A549 (cell line): ENCODE results near the gene SSH2.

Source experiments
- CBX2 ChIP-seq: fragments of 200-600 bp; sonication (generic); IDR thresholded peaks from 2 replicates; pipeline ENCODE4 v1.6.1; 2016; ENCODE audit warnings: low read depth, mild to moderate bottlenecking, borderline replicate concordance
- CEBPB ChIP-seq, 2 experiments: fragments of >200 bp in 1 of 2; sonication (Bioruptor Twin) in 1 of 2; formaldehyde crosslinking in 1 of 2; IDR thresholded peaks; 2 replicates each; pipeline ENCODE4 v1.6.1; 2012 to 2016
- HDAC2 ChIP-seq: fragments of 200-600 bp; sonication (generic); IDR thresholded peaks from 2 replicates; pipeline ENCODE4 v1.6.1; 2016
- JUNB ChIP-seq: fragments of >200 bp; sonication (Bioruptor Twin); formaldehyde crosslinking; IDR thresholded peaks from 2 replicates; pipeline ENCODE4 v1.6.1; 2016
- MAFK ChIP-seq: fragments of 450-650 bp; IDR thresholded peaks from 2 replicates; pipeline ENCODE4 v1.6.1; 2014; ENCODE audit not compliant: partially characterized antibody
- MYC ChIP-seq: IDR thresholded peaks from 2 replicates; pipeline ENCODE4 v1.6.1; 2012; ENCODE audit warnings: mild to moderate bottlenecking, inconsistent platforms, low read length, improper control_type of control experiment, borderline replicate concordance
- POLR2A ChIP-seq: IDR thresholded peaks from 2 replicates; pipeline ENCODE4 v1.6.1; 2012; ENCODE audit warnings: mild to moderate bottlenecking, low read length
- POLR2AphosphoS2 ChIP-seq: conservative IDR thresholded peaks from 2 replicates; pipeline ENCODE4 v1.6.1; 2012; ENCODE audit warnings: low read length, improper control_type of control experiment, inconsistent platforms
- RAD21 ChIP-seq, 2 experiments: fragments of >200 bp in 1 of 2; sonication (Bioruptor Twin) in 1 of 2; formaldehyde crosslinking in 1 of 2; IDR thresholded peaks in 1 of 2; conservative IDR thresholded peaks in 1 of 2; 2 replicates in 1 of 2; 3 replicates in 1 of 2; pipeline ENCODE4 v1.6.1; 2012 to 2018; ENCODE audit warnings: inconsistent platforms in 1 of 2
- RFX5 ChIP-seq: fragments of 450-650 bp; IDR thresholded peaks from 2 replicates; pipeline ENCODE4 v1.7.1; 2014; ENCODE audit warnings: antibody characterized with exemption, mild to moderate bottlenecking, moderate library complexity
- TF ChIP-seq, protein P1 (sequence below): fragments of >200 bp; sonication (Bioruptor Twin); formaldehyde crosslinking; IDR thresholded peaks from 3 replicates; pipeline ENCODE4 v1.5.1; 2016
- TF ChIP-seq, protein P2 (sequence below): IDR thresholded peaks from 2 replicates; pipeline ENCODE4 v1.6.1; 2012
- TF ChIP-seq, protein P3 (sequence below): fragments of 450-650 bp; IDR thresholded peaks from 2 replicates; pipeline ENCODE4 v1.6.1; 2014; ENCODE audit warnings: antibody characterized with exemption

DNA sequence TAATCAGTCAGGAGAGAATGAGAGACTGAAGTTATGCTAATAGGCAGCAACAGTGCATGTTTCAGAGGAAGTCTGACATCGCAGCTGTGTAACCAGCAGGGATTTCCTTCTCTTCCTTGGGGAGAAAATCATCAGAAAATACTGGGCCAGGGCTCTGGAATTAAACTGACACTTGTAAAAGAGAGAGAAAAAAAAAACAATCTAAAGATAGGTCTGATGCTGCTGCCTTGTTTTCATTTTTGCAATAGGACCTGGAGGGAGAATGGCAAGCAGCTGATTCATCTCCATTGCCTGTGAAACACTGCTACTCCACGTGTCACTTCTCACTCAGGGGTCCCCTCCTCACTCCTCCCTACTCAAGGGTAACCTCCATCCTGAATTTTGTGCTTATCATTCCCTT is 289.6 kb downstream of the SSH2 start:
- TF ChIP-seq, protein P1, sequence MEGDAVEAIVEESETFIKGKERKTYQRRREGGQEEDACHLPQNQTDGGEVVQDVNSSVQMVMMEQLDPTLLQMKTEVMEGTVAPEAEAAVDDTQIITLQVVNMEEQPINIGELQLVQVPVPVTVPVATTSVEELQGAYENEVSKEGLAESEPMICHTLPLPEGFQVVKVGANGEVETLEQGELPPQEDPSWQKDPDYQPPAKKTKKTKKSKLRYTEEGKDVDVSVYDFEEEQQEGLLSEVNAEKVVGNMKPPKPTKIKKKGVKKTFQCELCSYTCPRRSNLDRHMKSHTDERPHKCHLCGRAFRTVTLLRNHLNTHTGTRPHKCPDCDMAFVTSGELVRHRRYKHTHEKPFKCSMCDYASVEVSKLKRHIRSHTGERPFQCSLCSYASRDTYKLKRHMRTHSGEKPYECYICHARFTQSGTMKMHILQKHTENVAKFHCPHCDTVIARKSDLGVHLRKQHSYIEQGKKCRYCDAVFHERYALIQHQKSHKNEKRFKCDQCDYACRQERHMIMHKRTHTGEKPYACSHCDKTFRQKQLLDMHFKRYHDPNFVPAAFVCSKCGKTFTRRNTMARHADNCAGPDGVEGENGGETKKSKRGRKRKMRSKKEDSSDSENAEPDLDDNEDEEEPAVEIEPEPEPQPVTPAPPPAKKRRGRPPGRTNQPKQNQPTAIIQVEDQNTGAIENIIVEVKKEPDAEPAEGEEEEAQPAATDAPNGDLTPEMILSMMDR = no peak
- no peak for TF ChIP-seq JUNB
- TF ChIP-seq, protein P2, sequence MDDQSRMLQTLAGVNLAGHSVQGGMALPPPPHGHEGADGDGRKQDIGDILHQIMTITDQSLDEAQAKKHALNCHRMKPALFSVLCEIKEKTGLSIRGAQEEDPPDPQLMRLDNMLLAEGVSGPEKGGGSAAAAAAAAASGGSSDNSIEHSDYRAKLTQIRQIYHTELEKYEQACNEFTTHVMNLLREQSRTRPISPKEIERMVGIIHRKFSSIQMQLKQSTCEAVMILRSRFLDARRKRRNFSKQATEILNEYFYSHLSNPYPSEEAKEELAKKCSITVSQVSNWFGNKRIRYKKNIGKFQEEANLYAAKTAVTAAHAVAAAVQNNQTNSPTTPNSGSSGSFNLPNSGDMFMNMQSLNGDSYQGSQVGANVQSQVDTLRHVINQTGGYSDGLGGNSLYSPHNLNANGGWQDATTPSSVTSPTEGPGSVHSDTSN = no peak
- no peak for TF ChIP-seq CEBPB (IDR thresholded peaks at IDR 0.05)
- TF ChIP-seq POLR2AphosphoS2 = no peak
- TF ChIP-seq MAFK = no peak
- TF ChIP-seq RAD21 (conservative IDR thresholded peaks at IDR 0.05 in 1 of 2, IDR thresholded peaks at IDR 0.05 in 1 of 2) = no peak
- TF ChIP-seq HDAC2 = no peak
- no peak for TF ChIP-seq CBX2
- TF ChIP-seq RFX5 = no peak
- TF ChIP-seq, protein P3, sequence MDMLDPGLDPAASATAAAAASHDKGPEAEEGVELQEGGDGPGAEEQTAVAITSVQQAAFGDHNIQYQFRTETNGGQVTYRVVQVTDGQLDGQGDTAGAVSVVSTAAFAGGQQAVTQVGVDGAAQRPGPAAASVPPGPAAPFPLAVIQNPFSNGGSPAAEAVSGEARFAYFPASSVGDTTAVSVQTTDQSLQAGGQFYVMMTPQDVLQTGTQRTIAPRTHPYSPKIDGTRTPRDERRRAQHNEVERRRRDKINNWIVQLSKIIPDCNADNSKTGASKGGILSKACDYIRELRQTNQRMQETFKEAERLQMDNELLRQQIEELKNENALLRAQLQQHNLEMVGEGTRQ = no peak
- TF ChIP-seq MYC = no peak
- no peak for TF ChIP-seq POLR2A
